GM19351 (cell line): ENCODE data around the gene SCARF2.
"Not testable (repeated sequence)": the region's sequence is repeated elsewhere in the genome, so short reads cannot be mapped to it uniquely, and the experiment has no call there.

Experiments
- ATAC-seq: cut with Tn5 transposase; IDR thresholded peaks from one replicate; pipeline ENCODE4 v1.9.1; 2021; ENCODE audit warnings: mild to moderate bottlenecking, moderate library complexity; ENCODE audit not compliant: unreplicated experiment

Gene SCARF2

DNA sequence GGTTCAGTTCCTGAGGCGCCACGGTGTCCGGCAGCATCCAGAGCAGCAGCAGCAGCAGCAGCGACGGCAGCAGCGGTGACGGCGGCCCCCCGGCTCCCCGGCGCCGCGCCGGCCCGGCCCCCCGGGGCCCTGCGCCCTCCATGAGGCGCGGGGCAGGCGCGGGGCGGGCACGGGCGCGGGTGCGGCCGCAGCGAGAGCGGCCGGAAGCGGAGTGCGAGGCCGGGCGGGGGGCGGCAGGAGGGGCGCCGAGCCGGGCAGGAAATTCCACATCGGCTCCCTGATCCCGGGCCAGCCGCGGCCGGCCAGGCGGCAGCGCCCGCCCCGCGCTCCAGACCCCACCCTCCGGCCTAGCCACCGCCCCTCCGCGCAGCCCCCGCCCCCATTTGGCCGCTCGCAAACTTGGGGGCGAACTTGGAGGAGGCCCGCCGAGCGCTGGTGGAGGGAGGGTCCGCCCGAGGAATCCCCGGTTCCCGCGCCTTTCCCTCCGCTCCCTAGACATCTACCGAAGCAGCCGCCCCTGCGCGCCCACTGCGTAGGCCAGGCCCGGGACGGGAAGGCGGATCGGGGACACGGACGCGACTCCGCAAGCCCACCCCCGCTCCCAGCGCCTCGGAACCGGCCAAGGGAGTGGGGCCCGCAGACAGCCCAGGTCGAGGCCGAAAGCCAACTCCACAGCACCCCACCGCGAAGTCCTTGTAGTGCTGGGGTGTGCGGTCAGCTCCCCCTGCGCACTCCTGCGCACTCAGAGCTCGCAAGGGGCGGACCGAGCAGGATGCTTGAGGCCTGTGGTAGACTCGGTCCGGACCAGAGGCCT is at the start of gene SCARF2:
SCARF2 (minus strand) TSS at position 213 of the 814 bp plus-strand sequence; CDS start at position 142, 71 bp downstream.
- ATAC-seq: no peak

GRCh38 chr22:20486229-20486628 is 48.6 kb upstream of the SCARF2 start:
- ATAC-seq: no peak

DNA sequence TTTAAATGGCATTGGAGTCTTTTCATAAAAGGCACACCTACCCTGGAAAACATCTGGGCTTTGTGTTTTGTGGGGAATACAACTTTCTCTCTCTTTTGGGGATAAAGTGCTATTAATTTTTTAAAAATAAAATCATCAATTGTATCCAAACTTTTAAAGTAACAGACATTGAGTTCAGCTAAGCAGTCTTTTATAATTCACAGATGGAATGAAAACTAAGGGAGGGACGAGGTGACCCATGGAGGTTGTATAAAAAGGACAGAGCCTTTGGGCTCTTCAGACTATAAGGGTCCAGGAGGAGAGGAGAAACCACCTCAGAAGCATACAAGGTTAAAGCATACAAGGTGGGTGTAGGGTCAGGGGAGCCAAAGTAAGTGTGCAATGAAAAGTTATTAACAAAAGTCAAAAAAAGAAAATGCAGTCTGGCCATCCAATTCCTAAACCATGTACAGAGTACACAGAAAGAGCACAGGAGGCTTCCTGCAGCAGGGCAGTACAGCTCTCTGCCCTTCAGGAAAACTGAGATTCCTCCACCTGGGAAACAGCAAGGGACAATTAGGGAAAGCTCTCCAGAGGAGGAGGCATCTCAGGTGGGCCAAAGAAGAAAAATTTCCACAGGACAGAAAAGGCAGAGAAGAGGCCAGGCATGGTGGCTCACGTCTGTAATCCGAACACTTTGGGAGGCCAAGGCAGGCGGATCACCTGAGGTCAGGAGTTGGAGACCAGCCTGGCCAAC is 47.5 kb upstream of the SCARF2 start:
- ATAC-seq: no peak

DNA sequence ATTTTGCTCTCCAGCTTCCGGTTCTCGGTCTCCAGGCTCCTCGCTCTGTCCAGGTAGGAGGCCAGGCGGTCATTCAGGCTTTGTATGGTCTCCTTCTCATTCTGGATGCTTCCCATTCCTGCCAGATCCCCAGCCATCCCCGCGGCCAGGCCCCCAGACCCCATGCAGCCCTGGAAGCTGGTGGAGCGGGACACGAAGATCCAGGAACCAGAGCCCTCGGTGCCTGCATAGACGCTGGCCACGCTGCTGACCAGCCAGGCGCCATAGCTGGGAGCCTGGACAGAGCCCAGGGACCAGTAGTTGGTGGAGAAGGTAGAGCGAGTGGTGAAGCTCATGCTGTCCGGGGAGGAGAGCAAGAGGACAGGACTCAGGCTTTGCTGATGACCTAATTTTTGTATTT is 46.1 kb upstream of the SCARF2 start:
- no peak for ATAC-seq

DNA sequence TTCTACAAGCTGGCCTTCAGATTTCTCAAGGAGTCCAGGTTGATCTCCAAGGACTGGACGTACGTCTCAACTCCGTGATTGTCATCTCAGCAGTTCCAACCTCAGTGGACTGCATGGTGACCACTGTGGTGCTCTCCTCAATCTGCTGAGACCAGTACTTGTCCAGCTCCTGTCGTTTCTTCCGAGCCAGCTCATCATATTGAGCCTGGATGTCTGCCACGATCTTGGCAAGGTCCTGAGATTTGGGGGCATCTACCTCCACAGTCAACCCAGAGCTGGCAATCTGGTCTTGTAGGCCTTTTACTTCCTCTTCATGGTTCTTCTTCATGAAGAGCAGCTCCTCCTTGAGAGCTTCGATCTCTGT is 45.5 kb upstream of the SCARF2 start:
- not testable (repeated sequence) for ATAC-seq

- ATAC-seq: no peak
Observed at GRCh38 chr22:20479612-20480196, 42.1 kb upstream of the SCARF2 start.

DNA sequence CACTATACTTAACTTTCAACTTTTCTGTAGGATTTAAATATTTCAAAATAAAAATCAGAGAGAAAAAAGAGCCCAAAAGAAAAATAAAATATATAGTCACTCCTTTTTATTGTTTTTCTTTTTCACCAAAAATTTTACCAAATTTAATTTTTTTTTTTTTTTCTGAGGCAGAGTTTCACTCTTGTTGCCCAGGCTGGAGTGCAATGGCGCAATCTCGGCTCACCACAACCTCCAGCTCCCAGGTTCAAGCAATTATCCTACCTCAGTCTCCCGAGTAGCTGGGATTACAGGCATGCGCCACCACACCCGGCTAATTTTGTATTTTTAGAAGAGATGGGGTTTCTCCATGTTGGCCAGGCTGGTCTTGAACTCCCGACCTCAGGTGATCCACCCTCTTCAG is 40.4 kb upstream of the SCARF2 start:
- ATAC-seq: not testable (repeated sequence)

DNA sequence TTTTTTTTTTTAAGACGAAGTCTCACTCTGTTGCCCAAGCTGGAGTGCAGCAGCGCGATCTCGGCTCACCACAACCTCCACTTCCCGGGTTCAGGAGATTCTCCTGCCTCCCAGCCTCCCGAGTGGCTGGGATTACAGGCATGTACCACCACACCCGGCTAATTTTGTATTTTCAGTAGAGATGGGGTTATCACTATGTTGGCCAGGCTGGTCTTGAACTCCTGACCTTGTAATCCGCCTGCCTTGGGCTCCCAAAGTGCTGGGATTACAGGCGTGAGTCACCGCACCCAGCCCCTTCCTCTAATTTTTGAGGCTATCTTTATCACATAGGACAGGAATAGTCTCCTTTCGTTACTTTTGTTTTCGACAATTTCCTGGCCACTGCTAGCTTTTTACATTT is 37.9 kb upstream of the SCARF2 start:
- not testable (repeated sequence) for ATAC-seq

- no peak for ATAC-seq
Observed at GRCh38 chr22:20475115-20475436, 37.5 kb upstream of the SCARF2 start.

GRCh38 chr22:20472629-20473442 is 35.2 kb upstream of the SCARF2 start:
- no peak for ATAC-seq

- ATAC-seq: no peak
Observed at GRCh38 chr22:20471126-20471833, 33.7 kb upstream of the SCARF2 start.

- ATAC-seq: not testable (repeated sequence)
Observed at GRCh38 chr22:20470525-20470924, 32.9 kb upstream of the SCARF2 start.

- ATAC-seq: no peak
Observed at GRCh38 chr22:20469110-20469868, 31.7 kb upstream of the SCARF2 start.

DNA sequence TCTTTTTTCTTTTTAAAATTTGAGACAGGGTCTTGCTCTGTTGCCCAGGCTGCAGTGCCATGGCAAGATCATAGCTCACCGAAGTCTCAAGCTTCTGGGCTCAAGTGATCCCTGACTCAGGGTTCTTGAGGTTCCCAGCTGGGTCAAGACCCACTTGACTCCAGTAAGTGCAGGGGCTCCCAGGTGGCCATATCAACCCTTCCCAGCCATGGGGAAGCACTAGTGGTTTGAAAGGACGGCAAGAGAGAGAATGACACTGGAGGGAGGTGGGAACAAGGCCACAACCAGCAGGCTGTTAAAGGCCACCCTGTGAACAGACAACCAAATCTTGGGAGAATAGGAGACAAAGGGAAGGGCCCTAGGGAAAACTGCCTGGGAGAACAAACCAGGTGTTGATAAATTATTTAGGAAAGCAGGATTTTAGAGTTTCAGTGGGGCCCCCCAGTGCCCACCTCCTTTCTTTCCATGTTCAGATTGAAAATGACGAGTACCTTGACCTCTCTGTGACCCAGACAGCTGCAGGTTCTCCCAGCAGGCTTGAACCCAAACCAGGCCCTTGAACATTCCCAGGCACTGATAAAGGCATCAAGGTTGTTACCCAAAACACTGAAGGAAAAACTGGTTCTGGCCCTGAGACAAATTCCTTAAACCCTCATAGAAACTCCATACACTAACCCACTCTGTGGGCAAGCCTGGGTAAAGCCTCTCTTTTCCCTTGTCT is 29.2 kb upstream of the SCARF2 start:
- no peak for ATAC-seq

DNA sequence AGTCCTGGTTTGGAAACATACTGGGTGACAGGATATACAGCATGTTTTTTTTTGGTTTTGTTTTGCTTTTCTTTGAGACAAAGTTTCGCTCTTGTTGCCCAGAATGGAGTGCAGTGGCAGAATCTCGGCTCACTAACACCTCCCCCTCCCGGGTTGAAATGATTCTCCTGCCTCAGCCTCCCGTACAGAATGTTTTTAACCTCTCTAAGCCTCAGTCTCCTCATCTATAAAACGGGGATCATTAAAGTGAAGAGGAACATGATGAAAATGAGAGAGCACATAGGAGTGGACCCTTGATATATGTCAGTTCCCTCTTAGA is 28.1 kb upstream of the SCARF2 start:
- no peak for ATAC-seq

DNA sequence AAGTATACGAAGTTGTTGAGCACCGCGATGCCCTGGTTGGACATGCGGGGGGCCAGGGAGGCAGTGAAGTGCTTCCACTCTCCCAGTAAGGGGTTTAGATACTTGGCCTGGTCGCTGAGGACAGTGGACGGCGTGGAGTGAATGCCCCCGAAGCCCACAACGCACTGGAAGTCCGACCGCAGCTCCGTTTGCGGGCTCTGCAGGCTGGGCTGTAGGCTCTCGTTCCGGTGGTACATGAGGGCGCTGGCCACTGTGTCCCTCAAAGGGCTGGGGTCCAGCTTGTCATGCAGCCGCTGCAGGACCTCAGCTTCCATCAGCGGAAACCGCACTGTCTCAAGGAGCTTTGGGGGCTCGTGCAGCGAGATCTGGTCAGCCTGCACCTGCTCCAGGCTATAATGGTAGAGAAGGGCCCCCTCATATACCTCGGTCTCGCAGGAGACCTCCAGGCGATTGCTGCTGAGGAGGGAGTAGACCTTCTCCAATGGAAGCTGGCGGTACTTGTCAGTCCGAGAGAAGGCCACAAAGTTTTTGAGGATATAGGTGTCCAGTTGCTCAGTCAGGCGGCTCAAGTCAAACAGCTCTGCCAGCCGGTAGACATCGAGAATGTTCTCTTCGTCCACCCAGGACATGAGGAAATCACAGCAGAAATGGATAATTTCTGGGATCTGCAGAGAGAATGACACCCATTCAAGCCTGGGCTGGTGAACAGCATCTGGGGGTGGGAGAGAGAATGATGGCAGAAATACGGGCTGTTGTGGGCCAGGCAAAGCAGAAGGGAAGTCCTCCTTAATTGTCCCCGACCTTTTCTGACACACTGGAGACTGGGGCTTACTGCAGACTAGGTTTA is 27.5 kb upstream of the SCARF2 start:
- no peak for ATAC-seq

- no peak for ATAC-seq
Observed at GRCh38 chr22:20464096-20464614, 26.5 kb upstream of the SCARF2 start.
